Measurements from ENCODE around the gene RIOX2. TPM values are rescaled to one million over a fixed set of nuclear protein-coding genes. Genes with fewer than 3 reads are reported as not detected.

Gene RIOX2
- total and polyA plus RNA-seq, 2 of the 13 experiments (the other 11 are each of a cell fraction or from before 2014, with no cell fraction given) = 19.9 to 43.3 TPM

DNA sequence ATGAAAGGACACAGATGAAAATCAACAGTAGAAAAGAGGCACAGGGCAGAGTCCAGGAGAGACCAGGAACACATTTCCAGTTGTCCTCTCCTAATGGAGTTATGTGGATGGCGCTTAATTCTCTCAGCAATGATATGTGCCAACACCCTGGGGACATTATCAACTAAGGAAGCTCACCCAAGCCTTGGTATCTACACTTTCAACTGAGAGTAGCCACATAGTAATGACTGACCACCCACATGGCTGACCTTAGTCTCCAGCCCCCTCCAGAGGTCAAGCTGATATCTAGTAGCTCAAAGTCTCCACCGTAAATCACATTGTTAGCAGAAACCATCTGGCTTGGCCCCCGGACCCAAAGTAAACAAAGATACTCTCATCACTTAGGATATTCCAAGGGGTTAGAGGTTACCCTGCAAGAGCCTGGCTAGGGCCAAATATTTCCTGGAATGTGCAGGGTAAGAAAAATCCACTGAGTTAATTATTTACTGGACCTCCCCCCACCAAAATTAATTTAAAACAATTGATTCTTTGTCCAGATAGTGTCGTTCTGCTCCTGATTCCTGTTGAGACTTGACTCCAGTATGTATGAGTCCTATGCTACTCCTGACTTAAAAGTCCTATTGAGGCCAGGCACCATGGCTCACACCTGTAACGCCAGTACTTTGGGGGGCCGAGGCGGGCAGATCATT, 38.1 kb upstream of the RIOX2 start (continued):
- TF ChIP-seq ZNF687 (CRISPR knock-in tag; IDR thresholded peaks at IDR 0.05) (no peak), HNRNPUL1 (IDR thresholded peaks at IDR 0.05; ENCODE audit: low read depth, low read length) (peak; percentile 94; the same call in 1 of the 2 replicates), JUN (CRISPR knock-in tag; IDR thresholded peaks at IDR 0.05) (0 out of 2 replicates have a peak, but pooled peaks have one; percentile 40), STAG1 (CRISPR knock-in tag; IDR thresholded peaks at IDR 0.05) (peak; percentile 67), CHCHD3 (CRISPR knock-in tag; IDR thresholded peaks at IDR 0.05) (no peak), BRF2 (CRISPR knock-in tag; IDR thresholded peaks at IDR 0.05) (0 out of 2 replicates have a peak, but pooled peaks have one; percentile 33)
- TF ChIP-seq, protein P1, sequence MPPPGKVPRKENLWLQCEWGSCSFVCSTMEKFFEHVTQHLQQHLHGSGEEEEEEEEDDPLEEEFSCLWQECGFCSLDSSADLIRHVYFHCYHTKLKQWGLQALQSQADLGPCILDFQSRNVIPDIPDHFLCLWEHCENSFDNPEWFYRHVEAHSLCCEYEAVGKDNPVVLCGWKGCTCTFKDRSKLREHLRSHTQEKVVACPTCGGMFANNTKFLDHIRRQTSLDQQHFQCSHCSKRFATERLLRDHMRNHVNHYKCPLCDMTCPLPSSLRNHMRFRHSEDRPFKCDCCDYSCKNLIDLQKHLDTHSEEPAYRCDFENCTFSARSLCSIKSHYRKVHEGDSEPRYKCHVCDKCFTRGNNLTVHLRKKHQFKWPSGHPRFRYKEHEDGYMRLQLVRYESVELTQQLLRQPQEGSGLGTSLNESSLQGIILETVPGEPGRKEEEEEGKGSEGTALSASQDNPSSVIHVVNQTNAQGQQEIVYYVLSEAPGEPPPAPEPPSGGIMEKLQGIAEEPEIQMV (CRISPR knock-in tag; IDR thresholded peaks at IDR 0.05; ENCODE audit: low read depth) = no peak
- TF ChIP-seq, protein P2, sequence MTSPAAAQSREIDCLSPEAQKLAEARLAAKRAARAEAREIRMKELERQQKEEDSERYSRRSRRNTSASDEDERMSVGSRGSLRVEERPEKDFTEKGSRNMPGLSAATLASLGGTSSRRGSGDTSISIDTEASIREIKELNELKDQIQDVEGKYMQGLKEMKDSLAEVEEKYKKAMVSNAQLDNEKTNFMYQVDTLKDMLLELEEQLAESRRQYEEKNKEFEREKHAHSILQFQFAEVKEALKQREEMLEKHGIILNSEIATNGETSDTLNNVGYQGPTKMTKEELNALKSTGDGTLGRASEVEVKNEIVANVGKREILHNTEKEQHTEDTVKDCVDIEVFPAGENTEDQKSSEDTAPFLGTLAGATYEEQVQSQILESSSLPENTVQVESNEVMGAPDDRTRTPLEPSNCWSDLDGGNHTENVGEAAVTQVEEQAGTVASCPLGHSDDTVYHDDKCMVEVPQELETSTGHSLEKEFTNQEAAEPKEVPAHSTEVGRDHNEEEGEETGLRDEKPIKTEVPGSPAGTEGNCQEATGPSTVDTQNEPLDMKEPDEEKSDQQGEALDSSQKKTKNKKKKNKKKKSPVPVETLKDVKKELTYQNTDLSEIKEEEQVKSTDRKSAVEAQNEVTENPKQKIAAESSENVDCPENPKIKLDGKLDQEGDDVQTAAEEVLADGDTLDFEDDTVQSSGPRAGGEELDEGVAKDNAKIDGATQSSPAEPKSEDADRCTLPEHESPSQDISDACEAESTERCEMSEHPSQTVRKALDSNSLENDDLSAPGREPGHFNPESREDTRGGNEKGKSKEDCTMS (CRISPR knock-in tag; conservative IDR thresholded peaks at IDR 0.05) = no peak
- TF ChIP-seq, protein P3, sequence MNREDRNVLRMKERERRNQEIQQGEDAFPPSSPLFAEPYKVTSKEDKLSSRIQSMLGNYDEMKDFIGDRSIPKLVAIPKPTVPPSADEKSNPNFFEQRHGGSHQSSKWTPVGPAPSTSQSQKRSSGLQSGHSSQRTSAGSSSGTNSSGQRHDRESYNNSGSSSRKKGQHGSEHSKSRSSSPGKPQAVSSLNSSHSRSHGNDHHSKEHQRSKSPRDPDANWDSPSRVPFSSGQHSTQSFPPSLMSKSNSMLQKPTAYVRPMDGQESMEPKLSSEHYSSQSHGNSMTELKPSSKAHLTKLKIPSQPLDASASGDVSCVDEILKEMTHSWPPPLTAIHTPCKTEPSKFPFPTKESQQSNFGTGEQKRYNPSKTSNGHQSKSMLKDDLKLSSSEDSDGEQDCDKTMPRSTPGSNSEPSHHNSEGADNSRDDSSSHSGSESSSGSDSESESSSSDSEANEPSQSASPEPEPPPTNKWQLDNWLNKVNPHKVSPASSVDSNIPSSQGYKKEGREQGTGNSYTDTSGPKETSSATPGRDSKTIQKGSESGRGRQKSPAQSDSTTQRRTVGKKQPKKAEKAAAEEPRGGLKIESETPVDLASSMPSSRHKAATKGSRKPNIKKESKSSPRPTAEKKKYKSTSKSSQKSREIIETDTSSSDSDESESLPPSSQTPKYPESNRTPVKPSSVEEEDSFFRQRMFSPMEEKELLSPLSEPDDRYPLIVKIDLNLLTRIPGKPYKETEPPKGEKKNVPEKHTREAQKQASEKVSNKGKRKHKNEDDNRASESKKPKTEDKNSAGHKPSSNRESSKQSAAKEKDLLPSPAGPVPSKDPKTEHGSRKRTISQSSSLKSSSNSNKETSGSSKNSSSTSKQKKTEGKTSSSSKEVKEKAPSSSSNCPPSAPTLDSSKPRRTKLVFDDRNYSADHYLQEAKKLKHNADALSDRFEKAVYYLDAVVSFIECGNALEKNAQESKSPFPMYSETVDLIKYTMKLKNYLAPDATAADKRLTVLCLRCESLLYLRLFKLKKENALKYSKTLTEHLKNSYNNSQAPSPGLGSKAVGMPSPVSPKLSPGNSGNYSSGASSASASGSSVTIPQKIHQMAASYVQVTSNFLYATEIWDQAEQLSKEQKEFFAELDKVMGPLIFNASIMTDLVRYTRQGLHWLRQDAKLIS (CRISPR knock-in tag; IDR thresholded peaks at IDR 0.05) = no peak
- TF ChIP-seq, protein P4, sequence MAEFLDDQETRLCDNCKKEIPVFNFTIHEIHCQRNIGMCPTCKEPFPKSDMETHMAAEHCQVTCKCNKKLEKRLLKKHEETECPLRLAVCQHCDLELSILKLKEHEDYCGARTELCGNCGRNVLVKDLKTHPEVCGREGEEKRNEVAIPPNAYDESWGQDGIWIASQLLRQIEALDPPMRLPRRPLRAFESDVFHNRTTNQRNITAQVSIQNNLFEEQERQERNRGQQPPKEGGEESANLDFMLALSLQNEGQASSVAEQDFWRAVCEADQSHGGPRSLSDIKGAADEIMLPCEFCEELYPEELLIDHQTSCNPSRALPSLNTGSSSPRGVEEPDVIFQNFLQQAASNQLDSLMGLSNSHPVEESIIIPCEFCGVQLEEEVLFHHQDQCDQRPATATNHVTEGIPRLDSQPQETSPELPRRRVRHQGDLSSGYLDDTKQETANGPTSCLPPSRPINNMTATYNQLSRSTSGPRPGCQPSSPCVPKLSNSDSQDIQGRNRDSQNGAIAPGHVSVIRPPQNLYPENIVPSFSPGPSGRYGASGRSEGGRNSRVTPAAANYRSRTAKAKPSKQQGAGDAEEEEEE (CRISPR knock-in tag; IDR thresholded peaks at IDR 0.05; ENCODE audit: borderline replicate concordance) = no peak

Data from HepG2 (cell line).